WTC11 (cell line): ENCODE measurements around the gene NUP62. TPM values are rescaled to one million over a fixed set of nuclear protein-coding genes. Genes with fewer than 3 reads are reported as not detected.

Experiments used
- ATAC-seq: fragments of 200-7000 bp; cut with Tn5 transposase; 2 replicates; pipeline ENCODE4 v1.10.0; 2021; ENCODE audit warnings: mild to moderate bottlenecking, moderate library complexity
- CTCF ChIA-PET: fragments of 300-600 bp; sonication (Branson Sonifier 250); formaldehyde crosslinking; loops from one replicate; lab custom pipeline; 2021; ENCODE audit warnings: antibody characterized with exemption; lab: Charles Lee
- POLR2A ChIA-PET: fragments of 350-600 bp; sonication (Branson Sonifier 250); formaldehyde crosslinking; loops from one replicate; lab custom pipeline; 2021; ENCODE audit warnings: antibody characterized with exemption; lab: Charles Lee
- DNase-seq: peaks from one replicate; pipeline ENCODE4 v3.0.0; 2021; ENCODE audit warnings: low spot score
- H3K27ac Mint-ChIP-seq: 2 replicates; pipeline ENCODE4 v1.8.0; 2021; ENCODE audit warnings: mixed read lengths
- H3K27me3 Mint-ChIP-seq: 2 replicates; pipeline ENCODE4 v1.8.0; 2021; ENCODE audit warnings: low read depth, mild to moderate bottlenecking, moderate library complexity, mixed read lengths
- H3K36me3 Mint-ChIP-seq: 2 replicates; pipeline ENCODE4 v1.8.0; 2021; ENCODE audit warnings: mixed read lengths
- H3K4me1 Mint-ChIP-seq: 2 replicates; pipeline ENCODE4 v1.8.0; 2022; ENCODE audit warnings: mixed read lengths
- H3K4me3 Mint-ChIP-seq: 2 replicates; pipeline ENCODE4 v1.8.0; 2021; ENCODE audit warnings: mild to moderate bottlenecking, moderate library complexity, mixed read lengths
- H3K9me3 Mint-ChIP-seq: 2 replicates; pipeline ENCODE4 v1.8.0; 2021; ENCODE audit warnings: mixed read lengths
- ESRRA ChIP-seq: sonication (generic); formaldehyde crosslinking; IDR thresholded peaks from 2 replicates; pipeline ENCODE4 v1.8.1; 2022; ENCODE audit warnings: mild to moderate bottlenecking, missing genetic modification reagents, borderline replicate concordance
- GABPB1 ChIP-seq: sonication (generic); formaldehyde crosslinking; IDR thresholded peaks from 2 replicates; pipeline ENCODE4 v1.8.1; 2023; ENCODE audit warnings: mild to moderate bottlenecking, missing genetic modification reagents
- GTF2I ChIP-seq: fragments of 250-450 bp; sonication (Bioruptor Pico); conservative IDR thresholded peaks from 2 replicates; pipeline ENCODE4 v1.4.0; 2021; ENCODE audit warnings: mild to moderate bottlenecking
- IRF2 ChIP-seq: sonication (generic); formaldehyde crosslinking; IDR thresholded peaks from 2 replicates; pipeline ENCODE4 v1.8.0; 2022; ENCODE audit warnings: low read depth, missing genetic modification reagents, borderline replicate concordance
- KAT7 ChIP-seq: sonication (generic); formaldehyde crosslinking; IDR thresholded peaks from 2 replicates; pipeline ENCODE4 v1.8.1; 2023; ENCODE audit warnings: missing genetic modification reagents, mild to moderate bottlenecking, borderline replicate concordance
- NFYB ChIP-seq: sonication (generic); formaldehyde crosslinking; conservative IDR thresholded peaks from 2 replicates; pipeline ENCODE4 v1.8.0; 2022; ENCODE audit warnings: low read depth, missing genetic modification reagents
- NR2C2 ChIP-seq: sonication (generic); formaldehyde crosslinking; IDR thresholded peaks from 2 replicates; pipeline ENCODE4 v1.8.0; 2022; ENCODE audit warnings: mild to moderate bottlenecking, missing genetic modification reagents
- PRRX2 ChIP-seq: fragments of 250-450 bp; sonication (Bioruptor Pico); IDR thresholded peaks from 2 replicates; pipeline ENCODE4 v1.8.0; 2021; ENCODE audit warnings: mild to moderate bottlenecking
- ZNF219 ChIP-seq: sonication (generic); formaldehyde crosslinking; IDR thresholded peaks from 2 replicates; pipeline ENCODE4 v1.8.0; 2023; ENCODE audit warnings: missing genetic modification reagents, mild to moderate bottlenecking, borderline replicate concordance
- ZNF425 ChIP-seq: fragments of 250-450 bp; sonication (Bioruptor Pico); conservative IDR thresholded peaks from 2 replicates; pipeline ENCODE4 v1.9.0; 2021; ENCODE audit warnings: mild to moderate bottlenecking
- ZNF512 ChIP-seq: sonication (generic); formaldehyde crosslinking; IDR thresholded peaks from 2 replicates; pipeline ENCODE4 v1.8.1; 2022; ENCODE audit warnings: missing genetic modification reagents, borderline replicate concordance
- total RNA-seq: library from RNA; stranded (reverse); gene quantifications from 3 replicates; pipeline ENCODE4 v1.2.3, GENCODE V29; 2021
- TF ChIP-seq, protein P1 (sequence below): fragments of 250-450 bp; sonication (Bioruptor Pico); IDR thresholded peaks from 2 replicates; pipeline ENCODE4 v1.9.0; 2021; ENCODE audit warnings: mild to moderate bottlenecking
- TF ChIP-seq, protein P2 (sequence below): sonication (generic); formaldehyde crosslinking; IDR thresholded peaks from 2 replicates; pipeline ENCODE4 v1.8.0; 2022; ENCODE audit warnings: mild to moderate bottlenecking, missing genetic modification reagents
- TF ChIP-seq, protein P3 (sequence below): fragments of 250-450 bp; sonication (Bioruptor Pico); IDR thresholded peaks from 2 replicates; pipeline ENCODE4 v1.8.0; 2021; ENCODE audit warnings: mild to moderate bottlenecking
- TF ChIP-seq, protein P4 (sequence below): sonication (generic); formaldehyde crosslinking; IDR thresholded peaks from 2 replicates; pipeline ENCODE4 v1.8.1; 2023; ENCODE audit warnings: mild to moderate bottlenecking, missing genetic modification reagents
- TF ChIP-seq, protein P5 (sequence below): sonication (generic); formaldehyde crosslinking; IDR thresholded peaks from 2 replicates; pipeline ENCODE4 v1.8.1; 2022; ENCODE audit warnings: low read depth, mild to moderate bottlenecking, moderate library complexity, missing genetic modification reagents, borderline replicate concordance

NUP62 gene
- total RNA-seq, 1 experiment from 2014 or later: 87.1 TPM

DNA sequence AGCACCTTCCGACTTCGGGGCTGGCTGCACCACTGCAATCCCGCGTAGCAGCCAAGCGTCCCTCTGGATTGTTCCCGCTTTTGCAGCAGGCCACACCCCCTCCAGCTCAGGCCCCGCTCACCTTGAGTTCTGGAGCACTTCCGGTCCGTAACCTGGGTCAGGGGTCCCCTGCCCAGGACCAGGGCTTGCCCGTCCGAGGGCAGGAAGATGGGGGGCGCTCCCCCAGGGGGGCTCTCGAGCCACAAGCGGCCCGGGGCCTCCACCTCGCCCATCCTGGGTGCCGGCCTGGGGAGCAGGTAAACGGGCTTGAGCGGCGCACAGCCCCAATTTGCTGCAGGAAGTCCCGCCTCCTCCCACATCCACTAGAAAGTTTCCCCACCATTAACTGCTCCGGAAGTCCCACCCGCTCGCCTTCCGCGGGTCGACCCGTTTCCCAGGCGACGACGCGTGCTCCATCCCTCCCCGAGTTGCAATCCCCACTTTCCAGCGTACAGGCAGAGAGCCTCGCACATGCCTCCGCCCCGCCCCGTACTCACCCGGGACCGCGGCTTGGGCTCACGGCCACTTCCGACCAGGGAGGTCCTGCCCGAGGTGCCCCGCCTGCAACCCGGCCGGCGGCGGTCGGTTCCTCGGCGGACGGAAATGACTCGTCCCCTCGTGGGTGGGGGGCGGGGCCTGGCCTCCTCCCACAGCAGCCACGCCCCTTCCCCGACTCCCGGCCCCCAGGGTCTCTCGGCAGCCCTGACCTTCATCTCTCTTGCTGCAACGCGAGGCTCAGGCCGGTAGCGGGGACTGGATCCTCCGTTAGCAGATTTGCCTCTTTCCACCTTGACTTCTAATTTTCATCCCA, 62.1 kb downstream of the NUP62 start, which contains the start of gene PNKP (continued):
- TF ChIP-seq, protein P1, sequence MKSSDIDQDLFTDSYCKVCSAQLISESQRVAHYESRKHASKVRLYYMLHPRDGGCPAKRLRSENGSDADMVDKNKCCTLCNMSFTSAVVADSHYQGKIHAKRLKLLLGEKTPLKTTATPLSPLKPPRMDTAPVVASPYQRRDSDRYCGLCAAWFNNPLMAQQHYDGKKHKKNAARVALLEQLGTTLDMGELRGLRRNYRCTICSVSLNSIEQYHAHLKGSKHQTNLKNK (CRISPR knock-in tag): no peak
- 0 out of 2 replicates have a peak, but pooled peaks have one; percentile 47 for TF ChIP-seq NR2C2 (CRISPR knock-in tag)
- TF ChIP-seq, protein P2, sequence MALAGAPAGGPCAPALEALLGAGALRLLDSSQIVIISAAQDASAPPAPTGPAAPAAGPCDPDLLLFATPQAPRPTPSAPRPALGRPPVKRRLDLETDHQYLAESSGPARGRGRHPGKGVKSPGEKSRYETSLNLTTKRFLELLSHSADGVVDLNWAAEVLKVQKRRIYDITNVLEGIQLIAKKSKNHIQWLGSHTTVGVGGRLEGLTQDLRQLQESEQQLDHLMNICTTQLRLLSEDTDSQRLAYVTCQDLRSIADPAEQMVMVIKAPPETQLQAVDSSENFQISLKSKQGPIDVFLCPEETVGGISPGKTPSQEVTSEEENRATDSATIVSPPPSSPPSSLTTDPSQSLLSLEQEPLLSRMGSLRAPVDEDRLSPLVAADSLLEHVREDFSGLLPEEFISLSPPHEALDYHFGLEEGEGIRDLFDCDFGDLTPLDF (CRISPR knock-in tag): 0 out of 2 replicates have a peak, but pooled peaks have one; percentile 38
- peak; percentile 75 for TF ChIP-seq GABPB1 (CRISPR knock-in tag)
- no peak for TF ChIP-seq ZNF219 (CRISPR knock-in tag)
- no peak for TF ChIP-seq ZNF425 (CRISPR knock-in tag)
- peak; percentile 82; the same call in 1 of the 2 replicates for TF ChIP-seq KAT7 (CRISPR knock-in tag)
- TF ChIP-seq, protein P3, sequence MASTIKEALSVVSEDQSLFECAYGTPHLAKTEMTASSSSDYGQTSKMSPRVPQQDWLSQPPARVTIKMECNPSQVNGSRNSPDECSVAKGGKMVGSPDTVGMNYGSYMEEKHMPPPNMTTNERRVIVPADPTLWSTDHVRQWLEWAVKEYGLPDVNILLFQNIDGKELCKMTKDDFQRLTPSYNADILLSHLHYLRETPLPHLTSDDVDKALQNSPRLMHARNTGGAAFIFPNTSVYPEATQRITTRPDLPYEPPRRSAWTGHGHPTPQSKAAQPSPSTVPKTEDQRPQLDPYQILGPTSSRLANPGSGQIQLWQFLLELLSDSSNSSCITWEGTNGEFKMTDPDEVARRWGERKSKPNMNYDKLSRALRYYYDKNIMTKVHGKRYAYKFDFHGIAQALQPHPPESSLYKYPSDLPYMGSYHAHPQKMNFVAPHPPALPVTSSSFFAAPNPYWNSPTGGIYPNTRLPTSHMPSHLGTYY (CRISPR knock-in tag): no peak
- TF ChIP-seq ZNF512 (CRISPR knock-in tag): no peak
- no peak; the same call in 1 of the 2 replicates for TF ChIP-seq NFYB (CRISPR knock-in tag)
- 0 out of 2 replicates have a peak, but pooled peaks have one; percentile 57 for TF ChIP-seq PRRX2

DNA sequence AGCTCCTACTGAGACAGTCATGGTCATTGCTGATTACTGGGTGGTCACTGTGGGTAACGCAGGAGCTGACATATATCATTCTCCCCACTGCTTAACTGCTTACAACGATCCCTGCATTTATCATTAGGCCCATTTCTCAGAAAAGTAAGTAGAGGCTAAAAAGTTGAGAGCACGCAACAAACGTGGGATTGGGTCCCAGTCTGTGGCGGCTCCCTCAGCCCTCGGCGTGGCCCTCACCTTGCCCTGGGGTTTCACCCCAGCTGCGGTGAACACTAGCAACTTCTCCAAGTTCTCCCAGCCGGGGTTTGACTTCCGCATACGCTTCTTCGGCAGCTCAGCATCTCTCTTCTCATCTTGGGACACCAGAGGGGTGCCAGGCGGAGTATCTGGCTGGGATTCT, 64.4 kb downstream of the NUP62 start:
- ChIA-PET POLR2A (interaction anchor here (0.7 to 1.8 kb wide), 9 partner anchors 8 to 1598 kb away, joined by 3 to 10 read pairs (median 6); partner anchors contain the start of genes AKT1S1, ATF5, FUZ and NUP62), CTCF (interaction anchor here (0.6 to 2.6 kb wide), 9 partner anchors 11 to 1359 kb away, joined by 3 to 12 read pairs (median 4); partner anchors contain the start of gene PTOV1)
- H3K27ac Mint-ChIP-seq: peak overlapping the region; percentile 67
- ATAC-seq: no peak
- no peak overlapping the region for H3K4me3 Mint-ChIP-seq
- TF ChIP-seq, protein P4, sequence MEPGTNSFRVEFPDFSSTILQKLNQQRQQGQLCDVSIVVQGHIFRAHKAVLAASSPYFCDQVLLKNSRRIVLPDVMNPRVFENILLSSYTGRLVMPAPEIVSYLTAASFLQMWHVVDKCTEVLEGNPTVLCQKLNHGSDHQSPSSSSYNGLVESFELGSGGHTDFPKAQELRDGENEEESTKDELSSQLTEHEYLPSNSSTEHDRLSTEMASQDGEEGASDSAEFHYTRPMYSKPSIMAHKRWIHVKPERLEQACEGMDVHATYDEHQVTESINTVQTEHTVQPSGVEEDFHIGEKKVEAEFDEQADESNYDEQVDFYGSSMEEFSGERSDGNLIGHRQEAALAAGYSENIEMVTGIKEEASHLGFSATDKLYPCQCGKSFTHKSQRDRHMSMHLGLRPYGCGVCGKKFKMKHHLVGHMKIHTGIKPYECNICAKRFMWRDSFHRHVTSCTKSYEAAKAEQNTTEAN (CRISPR knock-in tag): no peak
- TF ChIP-seq, protein P1 (CRISPR knock-in tag): no peak
- TF ChIP-seq ESRRA (CRISPR knock-in tag): no peak
- no peak for TF ChIP-seq IRF2 (CRISPR knock-in tag)
- TF ChIP-seq GTF2I (CRISPR knock-in tag): peak; percentile 68; the same call in 1 of the 2 replicates
- TF ChIP-seq, protein P5, sequence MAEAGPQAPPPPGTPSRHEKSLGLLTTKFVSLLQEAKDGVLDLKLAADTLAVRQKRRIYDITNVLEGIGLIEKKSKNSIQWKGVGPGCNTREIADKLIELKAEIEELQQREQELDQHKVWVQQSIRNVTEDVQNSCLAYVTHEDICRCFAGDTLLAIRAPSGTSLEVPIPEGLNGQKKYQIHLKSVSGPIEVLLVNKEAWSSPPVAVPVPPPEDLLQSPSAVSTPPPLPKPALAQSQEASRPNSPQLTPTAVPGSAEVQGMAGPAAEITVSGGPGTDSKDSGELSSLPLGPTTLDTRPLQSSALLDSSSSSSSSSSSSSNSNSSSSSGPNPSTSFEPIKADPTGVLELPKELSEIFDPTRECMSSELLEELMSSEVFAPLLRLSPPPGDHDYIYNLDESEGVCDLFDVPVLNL (CRISPR knock-in tag): no peak
- DNase-seq: no peak
- no peaks in the 10 kb centered on the region for H3K27me3 Mint-ChIP-seq
- H3K36me3 Mint-ChIP-seq: peaks cover 26% of the 10 kb centered on the region
- peaks cover 32% of the 10 kb centered on the region for H3K4me1 Mint-ChIP-seq
- peaks cover 3% of the 10 kb centered on the region; the same call in 1 of the 2 replicates for H3K9me3 Mint-ChIP-seq
